T-helper 22 cell (primary cell): ENCODE measurements around the gene CDX1.

Source experiments
- DNase-seq: peaks from one replicate; pipeline ENCODE4 v3.0.0-alpha.2; 2020; ENCODE audit warnings: low read depth

CDX1 gene

DNA sequence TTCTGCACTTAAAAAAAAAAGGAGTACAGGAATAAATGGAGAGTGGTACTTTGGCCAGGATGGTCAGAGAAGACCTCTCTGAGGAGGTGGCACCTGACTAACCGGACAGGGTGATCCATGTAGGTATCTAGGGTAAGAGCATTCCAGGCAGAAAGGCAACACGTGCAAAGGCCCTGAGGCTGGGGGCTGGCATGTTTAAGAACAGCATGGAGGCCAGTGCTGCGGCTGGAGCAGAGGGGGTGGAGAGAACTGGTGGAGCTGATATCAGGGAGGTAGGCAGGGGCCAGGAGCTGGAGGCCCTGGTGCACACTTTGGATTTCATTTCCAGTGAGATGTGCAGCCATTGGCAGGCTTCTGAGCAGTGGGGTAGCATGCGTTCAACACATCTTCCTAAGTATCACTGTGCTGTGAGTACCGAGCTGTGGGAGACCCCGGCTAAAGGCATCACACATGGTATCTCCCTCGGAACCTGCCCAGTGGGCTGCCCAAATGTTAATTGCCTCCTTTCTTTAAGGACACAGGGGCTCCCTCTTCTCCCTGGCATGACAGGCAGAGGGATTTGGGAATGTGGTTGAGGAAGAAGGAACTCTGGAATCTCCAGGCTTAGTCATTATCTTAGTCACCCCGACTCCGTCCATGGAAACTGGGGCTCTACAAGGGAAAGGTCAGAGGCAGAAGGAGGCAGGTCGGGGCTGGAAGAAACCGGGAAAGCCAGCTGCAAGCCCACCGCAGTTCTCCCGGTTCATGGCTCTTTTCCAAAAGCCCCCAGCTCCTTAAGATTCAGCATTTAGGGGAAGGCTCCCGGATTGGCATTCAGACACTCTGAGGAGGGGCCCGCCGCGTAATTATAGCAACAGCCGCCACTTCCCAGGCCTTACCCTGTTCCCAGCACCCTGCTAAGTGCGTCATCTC, 41.9 kb downstream of the CDX1 start:
- no peak for DNase-seq

DNA sequence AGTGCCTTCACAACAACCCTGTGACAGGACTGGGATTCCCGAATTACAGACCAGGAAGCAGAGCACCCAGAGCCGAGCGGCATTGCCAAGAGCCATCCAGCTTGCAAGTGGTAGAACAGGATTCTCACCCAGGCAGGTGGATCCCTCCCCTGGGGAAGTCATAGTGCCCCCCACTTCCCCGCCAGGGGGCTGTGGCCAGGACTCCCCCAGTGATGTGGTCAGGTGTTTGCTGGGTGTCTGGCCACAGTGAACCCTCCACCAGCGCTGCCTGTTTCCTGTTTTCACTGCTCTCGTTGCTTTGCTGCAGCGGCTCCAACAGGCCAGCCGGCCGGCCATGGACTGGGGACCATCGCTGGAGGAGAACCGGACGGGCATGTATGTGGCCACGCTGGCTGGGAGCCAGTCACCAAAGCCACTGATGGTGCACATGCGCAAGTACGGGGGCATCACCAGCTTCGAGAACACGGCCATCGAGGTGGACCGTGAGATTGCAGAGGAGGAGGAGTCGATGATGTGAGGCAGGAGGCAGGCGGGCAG, 42.6 kb downstream of the CDX1 start:
- no peak for DNase-seq

DNA sequence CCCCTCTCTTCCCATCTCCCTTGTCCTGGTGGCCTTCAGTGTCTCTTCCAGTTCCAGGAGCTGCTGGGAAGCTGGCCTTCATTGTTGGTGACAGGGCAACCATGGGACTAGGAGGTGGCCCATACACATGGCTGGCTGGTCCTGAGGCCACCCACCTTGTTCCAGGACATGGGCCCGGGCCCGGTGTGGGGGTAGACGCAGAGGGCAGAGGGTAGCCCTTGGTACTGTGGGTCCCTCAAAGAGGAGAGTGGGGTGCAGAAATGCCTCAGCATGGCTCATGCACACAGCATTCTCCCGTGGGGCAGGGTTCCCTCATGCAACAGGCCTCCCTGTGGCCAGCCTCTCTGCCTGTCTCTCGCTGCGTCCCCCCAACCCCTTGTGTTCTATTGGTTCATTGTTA, 44.1 kb downstream of the CDX1 start:
- no peak for DNase-seq

DNA sequence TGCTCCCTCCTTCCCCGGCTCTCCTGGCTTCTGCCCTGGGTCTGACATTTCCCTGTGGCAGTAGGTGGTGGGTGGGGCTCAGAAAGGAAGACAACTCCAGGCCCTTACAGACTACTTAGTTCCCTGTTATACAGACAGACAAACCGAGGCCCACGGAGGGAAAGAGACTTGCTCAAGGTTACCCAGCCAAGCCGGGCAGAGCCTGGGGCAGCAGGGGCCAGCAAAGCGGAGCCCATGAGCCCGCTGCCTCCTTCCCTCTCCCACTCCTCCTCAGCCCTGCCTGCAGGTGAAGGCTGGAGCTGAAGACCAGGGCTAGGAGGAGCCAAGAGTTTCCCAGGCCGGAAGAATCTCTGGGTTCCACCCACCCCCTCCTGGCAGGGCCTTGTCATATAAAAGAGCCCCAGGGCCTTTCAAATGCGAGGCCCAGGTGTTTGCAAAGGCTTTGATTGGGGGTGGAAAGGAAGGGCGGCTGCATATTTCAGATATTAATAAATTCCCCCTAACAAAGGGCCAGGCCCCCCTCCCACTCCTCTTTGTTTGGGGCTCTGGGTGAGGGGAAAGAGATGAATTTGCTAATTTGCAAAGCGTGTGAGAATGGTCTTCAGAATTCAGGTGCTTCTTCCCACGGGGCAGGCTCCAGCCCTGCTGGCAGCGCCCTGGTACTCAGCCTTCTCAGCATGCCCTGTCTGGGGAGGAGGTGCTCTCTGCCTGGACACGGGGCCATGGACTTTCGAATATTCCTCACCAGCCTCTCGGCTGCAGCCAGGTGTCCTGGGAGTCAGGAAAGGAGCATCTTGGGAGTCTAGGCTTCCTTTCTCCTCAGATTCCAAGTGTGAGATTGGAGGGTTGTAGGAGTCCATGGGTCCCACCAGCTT, 44.8 kb downstream of the CDX1 start:
- DNase-seq: no peak

DNA sequence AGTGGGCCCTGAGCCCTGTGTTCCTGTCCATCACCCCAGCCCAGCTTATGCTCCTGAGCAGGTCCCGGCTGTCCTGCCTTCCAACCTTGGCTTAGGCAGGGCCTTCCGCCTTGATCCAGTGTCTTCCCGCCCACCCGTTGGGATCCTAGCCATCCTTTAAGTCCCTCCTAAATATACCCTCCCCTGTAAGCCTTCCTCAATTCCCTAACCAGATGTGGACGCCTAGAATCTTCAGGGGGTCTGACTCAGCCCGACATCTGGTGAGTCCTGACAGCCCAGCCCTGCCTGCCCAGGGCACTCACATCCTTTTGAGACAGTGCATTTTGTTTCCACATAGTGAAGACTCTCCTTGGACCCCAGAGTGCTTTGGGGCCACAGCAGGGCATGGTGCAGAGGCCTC, 47.0 kb downstream of the CDX1 start:
- no peak for DNase-seq

DNA sequence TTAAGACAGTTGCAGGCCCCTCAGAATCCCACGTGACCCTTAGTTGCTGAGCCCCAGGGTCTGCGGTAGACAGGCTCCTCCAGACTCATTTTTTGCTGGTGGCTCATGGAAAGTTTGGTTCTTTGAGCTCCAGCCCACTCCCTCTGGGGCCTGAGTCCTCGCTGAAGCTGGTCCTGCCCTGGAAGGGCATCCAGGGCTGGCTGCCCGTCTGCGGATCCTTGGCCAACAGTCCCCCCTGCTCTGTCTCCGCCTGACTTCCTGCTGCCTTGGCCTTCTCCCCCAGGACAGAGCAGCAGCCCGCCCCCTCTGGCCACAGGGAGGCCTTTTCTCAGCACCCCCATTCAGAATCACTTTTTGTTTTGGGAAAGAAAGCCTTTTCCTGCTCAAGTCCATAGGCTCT, 47.7 kb downstream of the CDX1 start:
- no peak for DNase-seq

DNA sequence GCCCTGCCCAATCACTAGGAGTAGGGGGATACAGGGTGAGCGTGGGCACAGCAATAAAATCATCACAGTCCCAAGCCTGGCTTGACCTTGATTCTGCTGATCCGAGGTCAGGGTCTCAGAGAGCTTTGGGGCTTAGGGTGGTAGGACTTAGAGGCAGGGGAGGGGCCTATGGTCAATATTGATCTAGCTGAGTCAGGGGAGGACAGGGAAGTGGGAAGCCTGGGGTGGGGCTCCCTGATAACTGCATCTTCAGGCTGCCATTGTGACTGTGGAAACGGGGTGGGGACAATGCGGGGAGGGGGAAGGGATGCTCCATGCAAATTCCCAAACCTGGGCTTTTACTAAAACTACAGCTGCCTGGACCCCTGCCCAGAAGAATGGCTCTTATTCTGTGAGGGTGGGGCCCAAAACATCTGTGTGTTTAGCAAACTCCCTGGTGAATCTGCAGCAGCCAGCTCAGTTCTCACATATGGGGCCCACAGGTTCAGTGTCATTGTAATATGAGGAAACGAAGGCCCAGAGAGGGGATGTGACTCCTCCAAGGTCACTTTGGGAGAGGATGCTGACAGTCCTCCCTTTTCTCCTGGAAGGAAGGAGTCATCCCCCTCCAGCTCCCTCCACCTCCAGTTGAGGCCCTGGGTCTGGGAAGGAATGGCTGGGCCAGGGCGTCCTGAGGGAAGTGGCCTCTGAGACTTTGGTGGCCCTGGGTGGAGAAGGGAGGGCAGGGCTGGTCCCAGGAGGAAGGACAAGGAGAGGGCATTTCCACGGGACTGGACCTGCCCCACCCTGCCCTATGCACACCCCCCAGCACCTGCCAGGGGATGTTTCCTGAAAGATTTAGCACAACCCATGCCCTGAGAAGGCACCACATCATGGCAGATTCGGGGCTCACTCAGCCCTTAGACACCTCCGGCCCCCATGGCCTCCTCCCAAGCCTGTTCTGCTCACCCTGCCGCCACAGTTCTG, 49.7 kb downstream of the CDX1 start:
- DNase-seq: no peak

DNA sequence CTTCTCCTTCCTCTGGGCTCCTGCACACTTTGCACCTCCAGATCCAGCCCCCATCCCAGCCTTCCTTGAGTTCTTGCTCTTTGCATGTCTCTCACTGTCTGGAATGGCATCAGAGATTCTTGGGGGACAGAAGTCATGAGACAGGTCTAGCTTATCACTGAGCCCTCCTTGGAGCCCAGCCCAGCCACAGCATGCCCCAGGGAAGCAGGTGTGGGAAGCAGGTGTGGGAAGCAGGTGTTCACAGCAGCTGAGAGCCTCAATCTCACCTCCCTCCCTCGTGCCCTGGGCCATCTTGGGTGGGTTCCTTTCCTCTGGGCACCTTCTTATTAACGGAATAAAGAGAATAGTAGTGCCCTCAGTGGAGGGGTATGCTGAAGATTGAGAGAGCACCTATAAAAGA, 50.5 kb downstream of the CDX1 start:
- DNase-seq: no peak

DNA sequence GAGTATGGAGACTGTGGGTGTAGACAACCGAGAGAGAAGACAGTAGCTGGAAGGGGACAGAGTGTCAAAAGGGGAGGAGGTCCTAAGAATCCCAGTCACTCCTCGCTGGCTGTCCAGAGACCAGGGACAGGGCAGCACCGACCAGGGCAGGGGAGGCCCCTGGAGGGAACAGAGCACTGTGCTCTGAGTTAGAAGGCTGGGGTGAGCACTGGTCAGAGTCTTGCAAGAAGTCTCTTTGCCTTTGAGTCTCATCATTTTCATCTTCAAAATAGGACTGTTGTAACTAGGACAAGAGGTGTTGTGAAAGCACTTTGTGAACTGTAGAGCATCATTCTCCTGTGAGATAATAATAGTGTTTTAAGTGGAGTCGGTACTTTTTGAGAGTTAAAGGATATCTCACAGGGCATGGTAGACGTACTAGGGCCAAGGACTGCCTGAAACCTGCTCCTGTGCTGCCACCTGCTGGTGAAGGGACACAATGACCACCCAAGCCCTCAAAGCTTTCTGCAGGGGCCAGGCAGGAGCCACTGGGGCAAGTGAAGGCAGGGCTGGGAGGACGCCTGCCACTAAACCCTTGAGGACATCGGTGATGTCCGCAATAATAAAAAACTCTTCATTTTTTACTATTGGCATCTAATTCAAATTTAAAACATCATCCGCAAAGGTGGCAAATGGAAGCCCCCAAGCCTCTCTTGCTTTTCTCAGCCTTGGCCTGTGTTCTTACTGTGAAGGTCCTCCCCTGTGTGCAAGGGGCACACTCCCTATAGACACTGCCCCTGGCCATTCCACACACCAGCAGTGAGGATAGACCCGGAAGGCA, 51.5 kb downstream of the CDX1 start:
- DNase-seq: peak; percentile 44

DNA sequence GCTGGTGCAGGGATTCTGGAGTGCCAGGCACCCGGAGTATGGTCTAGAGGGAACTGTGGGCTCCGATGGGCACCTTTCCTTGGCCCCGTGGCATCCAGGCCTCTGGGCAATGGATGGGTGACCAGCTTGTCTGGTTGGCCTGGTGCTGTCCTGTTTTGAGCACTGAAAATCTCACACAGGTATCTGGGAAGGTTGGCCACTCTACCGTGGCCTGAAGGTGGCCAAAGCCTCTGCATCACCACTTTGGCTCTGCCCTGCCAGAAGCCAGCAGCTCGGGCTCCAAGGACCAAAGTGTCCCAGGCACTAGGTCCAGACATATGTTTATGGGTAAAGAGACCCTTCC, 52.1 kb downstream of the CDX1 start:
- DNase-seq: no peak

DNA sequence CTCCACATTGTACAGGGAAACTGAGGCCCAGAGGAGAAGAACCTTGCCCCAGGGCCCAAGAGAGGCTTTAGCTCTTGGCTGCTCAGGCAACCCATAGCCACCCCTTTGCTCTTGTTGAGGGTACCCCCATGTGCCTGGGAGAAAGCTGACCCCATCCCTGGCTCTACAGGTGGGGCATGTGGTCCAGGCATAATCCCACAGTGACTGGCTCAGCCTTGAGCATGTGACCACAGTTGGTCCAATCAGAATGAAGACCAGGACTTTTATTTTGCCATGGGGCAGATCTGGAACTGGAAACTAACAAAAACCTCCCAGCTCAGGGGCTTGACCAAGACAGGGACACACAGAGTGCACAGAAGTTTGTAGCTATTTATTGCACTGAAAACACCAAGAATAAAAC, 52.6 kb downstream of the CDX1 start:
- no peak for DNase-seq

DNA sequence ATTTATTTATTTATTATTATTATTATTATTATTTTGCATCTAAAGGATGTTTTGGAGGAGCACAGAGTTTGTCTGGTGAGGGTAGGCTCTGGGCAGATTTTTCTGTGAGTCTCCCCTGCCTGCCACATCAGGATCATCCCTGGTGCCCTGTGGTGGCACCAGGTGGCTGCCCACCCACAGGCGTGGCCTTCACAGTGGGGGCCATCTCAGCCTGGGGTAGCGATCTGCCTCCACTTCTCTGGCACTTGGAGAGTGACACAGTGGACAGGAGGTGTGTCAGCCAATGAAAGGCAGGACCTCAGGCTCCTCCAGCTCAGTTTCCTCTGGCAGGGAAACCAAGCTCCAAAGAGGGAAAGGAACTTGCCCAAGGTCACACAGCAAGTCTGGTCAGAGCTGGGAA, 53.3 kb downstream of the CDX1 start:
- no peak for DNase-seq

DNA sequence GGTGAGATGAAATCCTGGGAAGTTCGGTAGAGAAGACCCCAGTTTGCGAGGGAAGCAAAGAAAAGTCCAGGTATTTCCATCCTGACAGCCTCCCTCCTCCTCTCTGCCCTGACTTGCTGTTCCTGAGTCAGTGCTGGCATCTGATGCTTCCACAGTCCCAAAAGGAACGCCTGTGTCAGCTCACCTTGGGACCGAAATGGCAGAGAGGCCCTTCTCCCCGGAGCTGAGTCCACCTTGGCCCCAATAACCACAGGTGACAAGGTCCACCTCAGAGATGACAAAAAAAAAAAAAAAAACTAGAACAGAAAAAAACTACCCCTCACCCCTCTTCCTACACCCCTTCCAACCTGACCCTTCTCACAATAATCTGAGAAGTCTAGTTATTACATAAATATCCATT, 54.9 kb downstream of the CDX1 start:
- no peak for DNase-seq

DNA sequence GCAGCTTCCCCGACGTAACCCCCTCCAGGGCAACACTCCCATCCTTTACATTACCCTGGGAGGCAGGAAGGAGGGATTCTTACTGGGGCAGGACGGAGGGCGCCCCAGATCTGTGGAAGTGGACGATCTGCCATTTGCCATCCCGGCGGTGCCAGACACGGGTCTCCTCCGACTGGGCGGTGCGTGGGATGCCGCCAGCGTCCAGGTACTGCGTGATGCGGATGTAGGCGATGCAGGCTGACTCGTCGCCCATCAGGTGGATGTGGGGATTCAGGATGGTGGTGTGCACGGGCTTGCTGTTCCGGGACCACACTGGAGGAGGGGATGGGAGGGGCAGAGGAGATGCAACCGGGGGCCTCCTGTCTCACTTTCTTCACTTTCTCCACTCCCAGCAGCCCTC, 56.3 kb downstream of the CDX1 start:
- DNase-seq: no peak

DNA sequence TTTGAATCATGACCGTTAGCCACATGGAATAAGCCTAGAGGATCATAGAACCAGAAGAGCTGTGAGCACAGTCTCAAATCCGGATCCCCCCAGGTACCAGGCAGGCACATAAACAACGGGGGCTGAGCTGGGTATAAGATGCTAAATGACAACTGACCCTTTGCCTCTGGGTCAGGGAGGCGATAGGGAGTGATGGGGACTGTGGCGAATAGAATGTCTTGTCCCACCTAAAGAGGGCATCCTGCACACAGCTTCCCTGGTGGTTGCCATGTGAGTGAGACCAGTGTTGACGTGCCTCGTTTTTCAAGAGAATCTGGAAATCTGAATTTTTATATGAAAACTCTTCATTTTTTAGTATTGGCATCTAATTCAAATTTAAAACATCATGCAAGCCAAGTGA, 56.9 kb downstream of the CDX1 start:
- DNase-seq: no peak

DNA sequence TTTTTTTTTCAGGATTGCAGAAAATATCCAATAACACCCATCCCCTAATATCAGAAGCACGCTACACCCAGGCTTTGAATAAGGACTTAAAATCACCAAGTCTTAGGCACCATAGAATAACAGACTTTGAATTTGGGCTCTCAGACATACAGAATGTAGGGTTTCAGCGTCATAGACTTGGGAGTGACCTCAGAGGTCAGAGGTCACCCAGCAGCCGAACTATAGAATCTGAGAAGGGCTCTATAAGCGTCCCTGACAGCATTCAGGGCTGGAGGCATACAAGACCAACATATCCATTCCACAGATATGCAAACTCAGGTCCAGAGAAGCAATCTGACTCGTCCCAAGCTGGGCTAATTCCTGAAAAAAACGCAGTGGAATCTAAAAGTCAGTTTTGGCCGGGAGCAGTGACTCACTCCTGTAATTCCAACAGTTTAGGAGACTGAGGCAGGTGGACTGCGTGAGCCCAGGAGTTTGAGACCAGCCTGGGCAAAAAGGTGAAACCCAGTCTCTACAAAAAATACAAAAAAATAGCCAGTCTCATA, 58.0 kb downstream of the CDX1 start:
- no peak for DNase-seq

DNA sequence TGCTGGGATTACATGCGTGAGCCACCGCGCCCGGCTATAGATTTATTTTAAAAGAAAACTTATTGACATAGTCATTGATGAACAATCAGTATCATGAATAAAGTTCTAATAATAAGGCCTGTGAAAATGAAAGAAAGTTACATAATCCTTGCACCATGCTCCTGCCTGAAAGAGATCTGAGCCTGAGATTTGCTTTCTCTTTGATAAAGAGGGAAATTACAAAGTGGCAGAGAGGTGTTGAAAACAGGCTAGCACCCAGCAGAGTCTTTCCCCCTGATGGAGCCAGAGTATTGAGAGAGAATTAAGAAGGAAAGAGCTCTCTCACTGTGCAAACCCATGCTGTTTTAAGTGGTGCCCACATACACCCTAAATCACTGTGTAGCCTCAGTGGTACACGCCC, 60.5 kb downstream of the CDX1 start:
- no peak for DNase-seq

DNA sequence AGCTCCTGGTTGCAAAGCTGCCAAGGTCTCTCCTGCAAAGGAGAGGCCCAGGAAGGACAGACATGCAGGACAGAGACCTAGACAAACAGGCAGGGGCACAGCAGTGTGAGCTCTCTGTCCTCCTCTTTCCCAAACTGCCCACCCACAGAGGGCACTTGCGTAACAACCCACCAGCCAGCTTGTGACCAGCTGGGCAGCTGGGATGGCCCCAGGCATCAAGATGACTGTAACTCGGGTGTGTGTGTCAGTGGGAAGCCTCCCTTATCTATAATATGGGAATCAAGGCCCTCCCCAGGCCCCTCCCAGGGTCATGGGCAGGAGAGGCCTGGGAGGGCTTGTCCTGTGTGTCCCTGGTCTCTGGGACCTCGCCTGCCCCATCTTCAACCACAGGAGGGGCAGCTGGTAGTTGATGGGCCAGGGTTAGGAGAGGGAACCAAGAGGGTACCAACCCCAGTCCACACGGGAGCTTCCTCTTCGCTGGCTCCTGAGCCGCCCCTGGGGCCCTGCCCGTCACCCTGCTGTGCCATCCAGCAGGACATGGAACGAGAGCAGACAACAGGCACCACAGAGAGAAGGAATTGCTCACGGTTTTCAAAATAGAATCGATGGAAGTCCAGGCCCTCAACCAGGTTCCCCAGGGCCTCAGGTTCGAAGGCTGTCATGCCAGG, 61.2 kb downstream of the CDX1 start:
- DNase-seq: no peak

DNA sequence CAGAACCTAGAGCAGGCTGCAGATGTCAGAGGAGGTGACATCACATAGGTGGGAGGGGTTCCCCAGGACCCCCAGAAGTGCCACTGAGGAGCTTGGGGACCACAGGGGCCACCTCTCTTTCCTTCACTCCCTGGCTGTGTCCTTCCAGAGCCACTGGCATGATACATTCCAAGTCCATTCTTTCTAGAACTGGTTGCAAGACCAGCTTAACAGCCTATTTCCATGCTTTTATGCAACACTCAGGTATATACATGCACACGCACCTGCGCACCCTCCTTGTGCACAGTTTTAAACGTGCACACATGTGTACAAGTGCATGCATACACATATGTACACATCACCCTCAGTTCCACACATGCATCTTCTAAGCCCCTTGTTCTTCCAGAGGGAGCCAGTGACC, 63.0 kb downstream of the CDX1 start:
- no peak for DNase-seq

DNA sequence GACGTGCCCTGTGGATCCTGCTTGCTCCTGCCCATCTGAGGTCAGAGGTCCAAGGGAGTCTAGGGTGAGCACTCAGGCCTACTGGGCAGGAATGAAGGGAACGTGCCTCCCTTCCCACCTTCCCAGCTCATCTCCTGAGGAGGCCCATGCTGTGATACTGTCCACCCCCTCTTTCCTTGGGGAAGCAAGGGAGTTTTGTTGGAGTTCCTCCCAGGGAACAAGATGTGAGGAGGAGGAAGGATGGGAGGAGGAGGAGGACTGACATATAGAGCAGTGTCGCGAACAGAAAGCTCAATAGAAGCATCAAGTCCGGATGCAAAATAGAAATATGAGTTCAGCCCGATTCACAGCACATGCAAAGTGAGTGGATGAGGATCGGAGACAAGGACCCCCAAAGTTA, 64.3 kb downstream of the CDX1 start:
- no peak for DNase-seq
